Caco-2 (cell line): Measurements from ENCODE around the gene PMM1. TPM values are rescaled to one million over a fixed set of nuclear protein-coding genes. Genes with fewer than 3 reads are reported as not detected.
"Not testable (repeated sequence)": the region's sequence is repeated elsewhere in the genome, so short reads cannot be mapped to it uniquely, and the experiment has no call there.

ENCODE experiments used
- BruUV-seq: library from RNA; stranded (reverse); fragments of 400-500 nt; replicated peaks from 2 replicates; lab custom pipeline; 2021; lab: Mats Ljungman, UMichigan
- CTCF ChIA-PET: fragments of 300-600 bp; sonication (Branson Sonifier 250); formaldehyde crosslinking; loops from one replicate; lab custom pipeline; 2022; ENCODE audit warnings: antibody characterized with exemption; lab: Charles Lee
- POLR2A ChIA-PET: fragments of 300-600 bp; sonication (Branson Sonifier 250); formaldehyde crosslinking; loops from one replicate; lab custom pipeline; 2022; ENCODE audit warnings: antibody characterized with exemption; lab: Charles Lee
- DNase-seq, 2 experiments: peaks; one replicate each; pipeline versions ENCODE4 v3.0.0 to v3.0.0-alpha.2; 2020 to 2022
- H3K27me3 ChIP-seq: replicated peaks from 2 replicates; pipeline ENCODE4 v1.6.0; 2011; ENCODE audit warnings: low read length; ENCODE audit not compliant: control insufficient read depth, insufficient read depth
- H3K36me3 ChIP-seq: 2 replicates; pipeline ENCODE4 v1.5.1; 2011; ENCODE audit warnings: low read length; ENCODE audit not compliant: control insufficient read depth, insufficient read depth
- H3K4me1 ChIP-seq: fragments of 250-450 bp; sonication (Bioruptor Pico); 2 replicates; pipeline ENCODE4 v1.5.1; 2020; ENCODE audit warnings: mild to moderate bottlenecking
- H3K4me3 ChIP-seq: 2 replicates; pipeline ENCODE4 v1.5.1; 2011; ENCODE audit warnings: low read depth, mild to moderate bottlenecking, control low read depth, low read length
- H3K9me3 ChIP-seq: fragments of 250-450 bp; sonication (Bioruptor Pico); 2 replicates; pipeline ENCODE4 v1.5.1; 2020; ENCODE audit warnings: mild to moderate bottlenecking, moderate library complexity
- H3K27ac Mint-ChIP-seq: one replicate; pipeline ENCODE4 v1.8.0; 2022; ENCODE audit warnings: mixed read lengths; ENCODE audit not compliant: unreplicated experiment
- H3K27me3 Mint-ChIP-seq: one replicate; pipeline ENCODE4 v1.8.0; 2022; ENCODE audit warnings: mixed read lengths; ENCODE audit not compliant: insufficient read depth, unreplicated experiment
- H3K36me3 Mint-ChIP-seq: one replicate; pipeline ENCODE4 v1.8.0; 2022; ENCODE audit warnings: mild to moderate bottlenecking, mixed read lengths; ENCODE audit not compliant: insufficient read depth, unreplicated experiment
- H3K4me1 Mint-ChIP-seq: one replicate; pipeline ENCODE4 v1.8.0; 2022; ENCODE audit warnings: low read depth, mixed read lengths; ENCODE audit not compliant: unreplicated experiment
- H3K4me3 Mint-ChIP-seq: one replicate; pipeline ENCODE4 v1.8.0; 2022; ENCODE audit warnings: mild to moderate bottlenecking, moderate library complexity, mixed read lengths; ENCODE audit not compliant: unreplicated experiment
- H3K9me3 Mint-ChIP-seq: one replicate; pipeline ENCODE4 v1.8.0; 2022; ENCODE audit warnings: mixed read lengths; ENCODE audit not compliant: unreplicated experiment
- intact Hi-C: fragments of 100-400 bp; cut with micrococcal nuclease; formaldehyde crosslinking; loops from one replicate; pipeline ENCODE4 v1.10.0; 2022; ENCODE audit not compliant: unreplicated experiment
- total RNA-seq: library from RNA; stranded (reverse); gene quantifications from 2 replicates; pipeline ENCODE4 v1.2.3, GENCODE V29; 2022
- TF ChIP-seq, protein P1 (sequence below), 2 experiments: fragments of 200-600 bp in 1 of 2; IDR thresholded peaks; 1 replicate in 1 of 2; 2 replicates in 1 of 2; pipeline versions ENCODE4 v1.5.1 to v1.8.0; 2011 to 2022; ENCODE audit warnings: antibody characterized with exemption in 1 of 2, control low read depth in 1 of 2, inconsistent platforms in 1 of 2, low read depth in 1 of 2, low read length in 1 of 2, mild to moderate bottlenecking in 1 of 2, moderate library complexity in 1 of 2; ENCODE audit not compliant: insufficient read depth in 1 of 2, severe bottlenecking in 1 of 2, unreplicated experiment in 1 of 2

The PMM1 gene
- total RNA-seq, 1 experiment from 2014 or later: 29.6 TPM

DNA sequence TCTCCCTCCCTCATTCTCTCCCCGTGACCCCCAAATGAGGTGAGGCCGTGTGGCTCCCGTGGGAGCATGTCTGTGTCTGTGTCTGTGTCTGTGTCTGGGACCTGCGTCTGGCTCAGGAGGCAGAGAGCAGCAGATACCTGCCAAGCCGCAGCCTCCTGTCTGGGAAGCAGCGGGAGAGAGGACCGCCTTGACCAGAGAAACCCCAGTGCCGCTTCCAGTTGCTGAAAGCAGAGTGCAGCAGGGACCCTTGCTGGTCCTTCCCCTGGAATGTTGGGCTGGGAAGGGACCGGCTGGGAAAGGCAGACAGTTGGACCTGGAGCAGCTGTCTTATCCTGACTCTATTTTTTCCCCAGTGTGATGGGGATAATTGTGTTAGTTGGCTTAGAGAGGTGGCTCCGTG lies 28.3 kb downstream of the PMM1 start:
- no peaks in the 10 kb centered on the region for H3K36me3 ChIP-seq
- TF ChIP-seq, protein P1, sequence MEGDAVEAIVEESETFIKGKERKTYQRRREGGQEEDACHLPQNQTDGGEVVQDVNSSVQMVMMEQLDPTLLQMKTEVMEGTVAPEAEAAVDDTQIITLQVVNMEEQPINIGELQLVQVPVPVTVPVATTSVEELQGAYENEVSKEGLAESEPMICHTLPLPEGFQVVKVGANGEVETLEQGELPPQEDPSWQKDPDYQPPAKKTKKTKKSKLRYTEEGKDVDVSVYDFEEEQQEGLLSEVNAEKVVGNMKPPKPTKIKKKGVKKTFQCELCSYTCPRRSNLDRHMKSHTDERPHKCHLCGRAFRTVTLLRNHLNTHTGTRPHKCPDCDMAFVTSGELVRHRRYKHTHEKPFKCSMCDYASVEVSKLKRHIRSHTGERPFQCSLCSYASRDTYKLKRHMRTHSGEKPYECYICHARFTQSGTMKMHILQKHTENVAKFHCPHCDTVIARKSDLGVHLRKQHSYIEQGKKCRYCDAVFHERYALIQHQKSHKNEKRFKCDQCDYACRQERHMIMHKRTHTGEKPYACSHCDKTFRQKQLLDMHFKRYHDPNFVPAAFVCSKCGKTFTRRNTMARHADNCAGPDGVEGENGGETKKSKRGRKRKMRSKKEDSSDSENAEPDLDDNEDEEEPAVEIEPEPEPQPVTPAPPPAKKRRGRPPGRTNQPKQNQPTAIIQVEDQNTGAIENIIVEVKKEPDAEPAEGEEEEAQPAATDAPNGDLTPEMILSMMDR (IDR thresholded peaks at IDR 0.05; ENCODE audit: insufficient read depth in 1 of 2, low read depth in 1 of 2, low read length in 1 of 2, severe bottlenecking in 1 of 2, unreplicated experiment in 1 of 2): no peak

DNA sequence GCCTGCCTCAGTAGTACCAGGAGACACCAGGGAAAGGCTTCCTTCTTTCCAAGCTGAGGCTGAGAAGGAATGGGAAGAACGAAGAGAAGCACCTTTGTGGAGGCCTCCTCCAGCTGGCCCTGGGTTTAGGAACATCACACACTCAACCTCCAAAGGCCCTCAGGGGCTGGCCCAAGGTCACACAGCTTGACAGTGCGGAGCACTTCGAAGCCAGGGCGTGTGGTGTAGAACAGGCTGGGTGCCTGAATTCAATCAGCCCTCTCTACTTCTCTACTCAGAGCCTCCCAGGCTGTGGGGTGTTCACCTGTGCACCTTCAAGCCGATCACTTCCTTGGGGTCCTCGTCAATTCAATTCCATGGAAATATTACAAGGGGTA lies 29.6 kb downstream of the PMM1 start:
- no peak overlapping the region for H3K4me3 ChIP-seq
- BruUV-seq: no TSS peak
- Mint-ChIP-seq H3K27me3 (no peaks in the 10 kb centered on the region), H3K27ac (peak overlapping the region; percentile 8), H3K9me3 (no peaks in the 10 kb centered on the region), H3K36me3 (no peaks in the 10 kb centered on the region), H3K4me3 (peak overlapping the region; percentile 49), H3K4me1 (peaks cover 11% of the 10 kb centered on the region)
- H3K36me3 ChIP-seq: no peaks in the 10 kb centered on the region
- peaks cover 6% of the 10 kb centered on the region; the same call in 1 of the 2 replicates for H3K4me1 ChIP-seq
- DNase-seq: no peak
- no peaks in the 10 kb centered on the region for H3K27me3 ChIP-seq
- CTCF ChIA-PET: no interaction called here
- POLR2A ChIA-PET: interaction anchor here (0.5 kb wide), 1 partner anchor 362 kb away, joined by 11 read pairs; no protein-coding TSS in a partner anchor
- H3K9me3 ChIP-seq: no peaks in the 10 kb centered on the region
- TF ChIP-seq, protein P1 (IDR thresholded peaks at IDR 0.05; ENCODE audit: insufficient read depth in 1 of 2, low read depth in 1 of 2, low read length in 1 of 2, severe bottlenecking in 1 of 2, unreplicated experiment in 1 of 2): no peak
- intact Hi-C loops: no loop called here

More for the DNA sequence above, 28.3 kb downstream of the PMM1 start:
- BruUV-seq: no TSS peak
- no peaks in the 10 kb centered on the region for H3K9me3 ChIP-seq
- Mint-ChIP-seq H3K36me3 (no peaks in the 10 kb centered on the region), H3K4me1 (peaks cover 11% of the 10 kb centered on the region), H3K27ac (peak overlapping the region; percentile 8), H3K9me3 (no peaks in the 10 kb centered on the region), H3K27me3 (no peaks in the 10 kb centered on the region), H3K4me3 (peak overlapping the region; percentile 49)
- POLR2A ChIA-PET: no interaction called here
- H3K4me1 ChIP-seq: peaks cover 11% of the 10 kb centered on the region
- no peaks in the 10 kb centered on the region for H3K27me3 ChIP-seq
- H3K4me3 ChIP-seq: no peak overlapping the region
- intact Hi-C loops: no loop called here
- CTCF ChIA-PET: no interaction called here
- no peak for DNase-seq

- H3K9me3 ChIP-seq, H3K36me3 Mint-ChIP-seq, CTCF ChIA-PET, BruUV-seq, DNase-seq, H3K36me3 ChIP-seq, POLR2A ChIA-PET, H3K27me3 Mint-ChIP-seq, H3K4me3 Mint-ChIP-seq, H3K9me3 Mint-ChIP-seq, H3K27ac Mint-ChIP-seq, H3K4me1 ChIP-seq, H3K4me3 ChIP-seq, intact Hi-C loops, H3K27me3 ChIP-seq: not testable (repeated sequence)
- H3K4me1 Mint-ChIP-seq: peaks cover 11% of the 10 kb centered on the region
Measured at GRCh38 chr22:41558241-41558630, 31.4 kb downstream of the PMM1 start.
